GM21515 (cell line): ENCODE measurements around the gene PRTFDC1.
A peak's percentile ranks its signal among the peaks of the same experiment; 100 is the strongest.
"Not testable (repeated sequence)": the region's sequence is repeated elsewhere in the genome, so short reads cannot be mapped to it uniquely, and the experiment has no call there.

ENCODE experiments used
- ATAC-seq: cut with Tn5 transposase; IDR thresholded peaks from one replicate; pipeline ENCODE4 v1.9.1; 2021; ENCODE audit not compliant: unreplicated experiment

PRTFDC1 gene

DNA sequence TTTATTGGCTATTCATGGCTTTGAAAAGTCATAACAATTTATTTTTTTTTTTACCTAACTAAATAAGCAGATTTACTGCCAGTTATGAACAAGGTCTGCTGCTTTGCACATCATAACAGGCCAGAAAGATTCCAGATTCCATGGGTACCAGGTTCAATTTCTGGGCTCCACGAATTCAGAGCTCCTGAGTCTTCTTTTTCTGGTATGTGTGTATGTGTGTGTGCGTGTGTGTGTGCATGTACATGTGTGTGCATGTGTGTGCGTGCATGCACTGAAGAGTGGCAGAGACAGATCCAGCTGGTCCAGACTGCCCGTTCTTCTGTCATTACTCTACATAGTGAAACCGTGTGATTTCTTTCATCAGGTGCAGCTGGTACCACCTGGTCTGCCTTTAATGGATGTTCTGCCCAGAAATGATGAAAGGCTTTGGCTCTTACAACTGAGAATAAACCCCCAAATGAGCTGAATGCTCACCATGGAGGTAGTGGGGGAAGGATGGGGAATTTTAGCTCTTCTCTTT is 14.6 kb upstream of the PRTFDC1 start:
- ATAC-seq: no peak

DNA sequence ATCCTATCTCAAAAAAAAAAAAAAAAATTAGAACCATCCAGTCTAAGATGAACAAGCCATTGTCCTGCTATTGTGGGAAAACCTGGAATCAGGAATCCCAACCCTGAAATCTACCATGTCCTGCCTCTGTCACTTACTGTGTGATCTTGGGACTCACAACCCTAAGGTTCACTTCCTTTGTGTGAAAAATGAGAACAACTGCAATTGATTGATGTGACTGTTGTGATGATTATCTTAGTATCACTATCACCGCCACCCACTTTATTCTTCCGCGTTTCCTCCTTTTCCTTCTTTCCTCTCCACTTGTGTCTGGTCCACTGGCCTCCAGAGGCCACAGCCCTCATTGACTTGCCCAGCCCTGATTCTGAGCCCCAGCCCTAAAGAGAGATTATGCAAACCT is 12.6 kb upstream of the PRTFDC1 start:
- no peak for ATAC-seq

DNA sequence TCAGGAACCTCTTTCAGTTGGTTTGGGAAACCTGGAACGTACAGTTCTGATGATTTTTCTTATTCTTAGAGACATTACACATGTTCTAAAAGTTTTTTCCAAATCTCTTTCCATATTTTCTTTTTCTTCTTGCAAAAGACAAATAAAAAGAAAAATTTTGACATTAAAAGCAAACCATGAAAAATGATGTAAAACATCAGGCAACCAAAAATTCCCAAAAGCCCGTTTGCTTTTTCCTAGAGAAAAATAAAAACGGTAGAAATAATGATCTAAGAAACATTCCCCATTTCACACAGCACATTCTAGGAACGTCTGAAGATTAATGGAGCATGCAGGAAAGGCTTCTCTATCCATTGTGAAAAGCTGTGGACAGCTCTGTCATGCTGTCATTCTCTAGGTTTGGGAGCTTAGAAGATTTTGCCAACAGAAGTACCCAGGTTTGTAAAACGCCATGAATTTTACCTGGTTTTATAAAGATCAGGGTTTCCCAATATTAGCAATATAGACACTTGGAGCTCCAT is 11.2 kb upstream of the PRTFDC1 start:
- no peak for ATAC-seq

DNA sequence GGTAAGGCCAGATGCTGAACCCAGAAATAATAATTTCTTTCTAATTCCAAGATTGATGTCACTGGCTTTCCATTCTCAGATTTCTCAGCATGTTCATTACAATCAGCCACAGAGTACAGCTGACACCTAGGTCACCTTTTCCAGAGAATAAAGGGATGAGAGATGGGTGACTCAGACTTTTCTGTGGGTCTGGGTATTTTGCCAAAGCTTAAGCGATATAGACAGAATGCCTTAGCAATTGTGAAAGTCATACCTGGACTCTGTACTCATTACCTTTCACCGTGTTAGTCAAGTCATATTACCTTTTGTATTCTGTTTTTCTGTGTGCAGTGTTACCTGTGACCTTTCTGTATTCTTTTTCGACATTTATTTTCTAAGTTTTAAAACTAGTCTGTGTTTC is 10.6 kb upstream of the PRTFDC1 start:
- no peak for ATAC-seq

DNA sequence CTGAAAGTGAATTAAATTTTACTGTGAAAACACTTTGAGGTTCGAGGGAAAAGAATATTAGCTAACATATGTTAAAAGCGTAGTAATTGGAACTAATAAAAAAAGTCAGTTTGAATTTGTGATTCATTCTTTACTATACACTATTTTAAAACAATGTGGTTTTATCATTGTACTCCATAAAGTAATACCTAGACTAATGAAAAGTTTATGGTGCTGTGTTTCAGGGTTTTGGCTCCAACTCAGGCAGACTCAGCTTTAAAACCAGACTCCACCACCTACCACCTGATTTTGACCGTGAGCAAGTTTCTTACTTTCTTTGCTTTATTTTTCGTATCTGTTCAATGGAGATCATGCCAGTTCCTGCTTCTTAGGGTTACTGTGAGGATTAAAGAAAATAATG is 9.2 kb upstream of the PRTFDC1 start:
- no peak for ATAC-seq

DNA sequence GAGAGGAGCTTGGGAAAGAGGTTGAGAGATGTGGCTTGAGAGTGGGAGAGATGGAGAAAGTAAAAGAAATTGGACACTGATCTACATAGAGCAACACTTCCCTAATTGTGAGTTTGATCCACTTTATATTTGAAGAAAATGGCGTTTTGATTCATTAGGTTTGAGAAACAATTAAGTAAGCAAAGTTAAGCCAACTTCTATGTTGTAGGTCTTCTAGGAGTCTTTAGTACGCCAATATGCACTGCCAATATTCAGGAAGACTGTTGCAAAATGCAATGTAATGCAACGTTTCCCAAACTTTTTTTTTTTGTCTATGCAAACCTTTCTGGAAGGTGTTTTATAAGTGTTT is 7.0 kb upstream of the PRTFDC1 start:
- ATAC-seq: no peak

DNA sequence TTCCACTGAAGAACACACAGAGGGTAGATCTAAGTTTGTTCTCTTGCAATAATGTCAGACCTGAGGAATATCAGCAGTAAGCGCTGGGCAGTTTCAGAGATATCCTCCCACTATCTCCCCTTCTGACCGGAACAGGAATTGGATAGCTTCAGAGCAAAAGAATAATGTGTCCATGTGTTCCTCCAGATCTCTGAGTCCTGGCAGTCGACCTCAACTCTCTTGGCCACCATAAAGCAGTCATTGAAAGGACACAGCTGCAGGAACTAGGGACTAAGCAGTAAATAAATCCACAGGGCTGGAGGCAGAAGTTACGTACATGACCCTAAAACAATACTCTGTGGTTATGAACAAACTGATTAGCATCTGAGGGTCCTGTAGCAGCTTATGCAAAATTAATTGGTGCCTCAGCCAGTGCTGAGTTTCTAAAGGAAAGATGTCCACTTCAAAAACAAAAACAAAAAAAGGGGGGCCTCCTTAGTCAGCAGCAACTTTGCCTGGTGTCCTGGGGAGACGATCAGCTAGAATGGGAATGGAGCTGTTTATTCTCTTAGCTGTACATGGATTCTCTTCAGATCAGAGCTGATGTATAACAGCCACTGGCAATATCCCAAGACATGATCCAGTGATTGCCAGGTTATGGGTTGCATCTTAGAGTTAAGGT is 6.4 kb upstream of the PRTFDC1 start:
- no peak for ATAC-seq

DNA sequence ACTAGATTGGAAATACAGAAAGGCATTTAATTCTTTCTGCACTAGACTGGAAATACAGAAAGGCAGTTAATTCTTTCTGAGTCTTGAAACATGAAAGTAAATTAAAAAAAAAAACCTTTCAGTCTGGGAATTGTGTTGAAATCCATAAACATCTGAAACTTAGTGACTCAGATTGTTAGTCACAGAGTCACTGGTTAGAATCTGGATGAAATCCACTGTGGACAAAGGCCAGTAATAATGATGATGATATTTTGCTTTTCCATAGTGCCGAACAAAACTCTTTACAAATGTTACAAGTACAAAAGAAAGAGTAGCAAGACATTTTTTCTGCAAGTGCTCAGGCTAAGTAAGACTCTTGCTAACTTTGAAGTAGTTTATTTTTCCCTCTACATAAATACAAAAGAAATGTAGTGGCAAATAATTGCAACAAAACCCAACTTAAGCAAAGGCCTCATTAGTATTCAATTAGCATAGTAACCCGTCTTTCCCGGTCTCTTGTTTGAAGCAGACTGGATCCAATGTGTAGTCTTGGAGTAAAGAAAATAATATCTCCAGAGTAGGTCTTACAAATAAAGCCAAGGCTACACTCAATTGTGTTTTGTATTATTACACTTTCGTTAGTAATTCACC is 5.8 kb upstream of the PRTFDC1 start:
- ATAC-seq: no peak

DNA sequence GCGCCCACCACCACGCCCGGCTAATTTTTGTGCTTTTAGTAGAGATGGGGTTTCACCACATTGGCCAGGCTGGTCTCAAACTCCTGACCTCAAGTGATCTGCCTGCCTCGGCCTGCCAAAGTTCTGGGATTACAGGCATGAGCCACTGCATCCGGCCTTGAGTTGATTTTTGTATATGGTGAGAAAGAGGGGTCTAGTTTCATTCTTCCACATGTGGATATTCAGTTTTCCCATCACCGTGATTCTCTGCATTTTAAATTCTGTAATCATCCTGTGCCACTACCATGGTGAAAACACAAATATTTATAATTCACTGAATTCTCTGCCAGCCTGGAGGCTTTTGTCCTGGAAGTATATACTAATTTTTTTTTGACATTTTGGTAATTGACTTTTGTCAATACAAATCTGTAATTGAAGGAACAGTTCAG is 5.2 kb upstream of the PRTFDC1 start:
- not testable (repeated sequence) for ATAC-seq

DNA sequence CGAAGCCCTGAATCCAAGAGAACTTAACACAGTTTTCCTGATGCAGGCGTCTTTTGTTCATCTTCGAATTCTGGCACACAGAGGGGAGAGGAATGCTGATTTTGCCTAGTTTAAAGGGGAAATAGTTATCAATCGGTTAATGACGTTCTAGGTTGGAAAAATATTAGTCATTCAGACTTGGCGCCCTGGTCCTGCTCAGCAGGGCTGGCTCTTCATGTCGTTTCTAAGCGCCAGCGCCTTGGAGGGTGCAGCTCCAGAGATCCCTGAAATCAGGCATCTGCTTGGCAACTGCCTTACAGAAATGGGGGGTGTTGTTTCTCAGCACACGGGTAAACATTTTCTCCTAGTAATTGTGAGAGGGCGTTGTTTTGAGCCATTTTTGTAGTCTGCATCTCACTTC is 1.3 kb upstream of the PRTFDC1 start:
- ATAC-seq: no peak

DNA sequence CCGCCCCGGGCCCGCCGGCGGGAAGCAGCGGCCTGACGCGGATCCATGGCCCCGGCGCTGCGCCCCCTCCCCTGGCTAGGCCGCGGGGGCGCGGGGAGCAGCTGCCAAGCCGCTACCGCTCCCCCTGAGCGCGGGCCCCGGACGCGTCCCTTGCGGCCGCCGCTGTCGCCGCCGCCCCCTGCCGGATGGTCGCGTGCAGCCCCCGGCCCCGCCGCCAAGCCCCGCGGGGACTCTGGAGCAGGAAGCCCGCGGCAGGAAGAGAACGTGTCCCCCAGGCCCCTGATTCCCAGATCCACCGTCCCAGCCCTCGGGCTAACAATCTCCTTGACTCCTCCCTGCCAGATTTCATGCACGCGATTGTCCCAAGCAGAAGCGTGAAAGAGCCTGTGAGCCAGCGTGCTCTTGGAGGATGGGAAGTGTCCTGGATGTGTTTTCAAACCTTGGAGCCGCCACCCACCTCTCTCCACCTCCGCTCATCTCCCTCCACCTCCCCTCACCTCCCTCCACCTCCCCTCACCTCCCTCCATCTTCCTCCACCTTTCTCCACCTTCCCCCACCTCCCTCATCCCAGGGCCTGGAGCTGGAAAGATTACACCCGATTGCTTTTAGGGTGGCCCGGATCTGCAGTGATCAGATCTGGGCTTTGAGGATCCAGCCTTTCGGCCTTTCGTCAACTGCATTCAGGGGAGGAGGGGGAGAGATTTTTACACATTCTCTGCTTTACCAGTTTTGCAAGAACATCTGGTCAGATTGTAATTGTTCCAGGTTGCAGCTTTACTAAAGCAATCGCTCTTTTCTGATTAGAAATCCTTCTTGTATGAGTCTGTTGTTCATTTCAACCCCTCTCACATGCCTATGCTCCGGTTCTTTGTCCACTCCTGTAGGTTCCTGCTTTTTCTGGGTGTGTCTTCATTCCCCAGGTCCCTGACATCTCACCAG is 570 bp upstream of the PRTFDC1 start:
- ATAC-seq: peak; percentile 77

DNA sequence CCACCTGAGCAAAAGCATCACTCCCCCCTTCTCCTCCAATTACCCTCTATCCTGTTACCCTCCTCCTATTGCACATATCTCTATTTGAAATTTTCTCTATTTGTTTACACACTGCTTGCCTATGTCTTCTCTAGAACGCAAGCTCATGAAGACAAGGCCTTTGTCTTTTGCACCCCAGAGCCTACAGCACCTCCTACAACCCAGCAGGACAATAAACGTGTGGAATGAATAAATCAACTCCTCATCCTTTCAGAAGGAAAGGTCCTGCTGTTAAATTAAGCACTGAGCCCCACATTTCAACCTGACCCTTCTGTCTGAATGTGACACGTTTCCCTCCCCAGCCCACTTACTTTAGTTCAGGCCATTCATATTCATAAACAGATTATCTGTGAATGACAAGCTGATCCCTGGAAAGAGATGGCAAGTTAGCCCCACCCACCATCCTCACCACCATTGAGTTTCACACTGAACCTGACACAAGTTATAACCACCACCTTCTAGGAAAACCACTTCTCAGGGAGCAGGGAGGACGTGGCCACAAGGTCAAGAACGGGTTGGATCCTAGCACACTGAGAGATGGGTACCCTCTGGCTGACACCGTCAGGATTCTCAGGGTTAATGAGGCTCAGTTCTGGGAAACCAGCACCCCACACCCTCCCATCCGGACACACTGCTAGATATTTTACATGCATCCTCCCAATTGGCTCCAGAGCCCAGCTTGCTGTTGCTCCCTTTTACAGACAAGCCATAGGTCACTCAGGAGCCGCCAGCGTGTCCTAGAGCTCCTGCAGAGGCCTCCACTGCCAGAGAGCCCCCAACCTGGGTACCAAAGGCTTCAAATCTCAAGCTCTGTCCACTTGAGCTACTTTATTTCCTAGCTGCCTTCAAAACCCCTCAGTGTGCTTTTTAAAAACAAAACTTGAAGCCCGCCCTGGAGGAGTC is 934 bp downstream of the PRTFDC1 start:
- ATAC-seq: no peak

DNA sequence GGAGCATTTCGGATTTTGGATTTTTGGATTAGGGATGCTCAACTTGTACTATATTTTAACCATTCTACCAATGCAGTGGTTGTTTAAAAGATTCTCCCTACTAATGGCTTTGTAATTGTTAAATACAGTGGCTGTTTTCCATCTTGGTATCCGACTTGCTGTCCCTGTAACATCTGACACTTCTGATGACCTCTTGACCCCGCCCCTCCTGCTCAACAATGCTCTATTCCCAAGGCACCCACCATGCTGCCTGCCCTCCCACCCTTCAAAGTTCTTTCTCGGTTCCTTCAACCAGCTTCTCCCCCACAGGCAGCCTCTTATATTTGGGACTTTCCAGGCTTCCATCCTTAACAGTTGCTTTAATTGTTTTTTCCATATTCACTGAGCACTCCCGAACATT is 2.0 kb downstream of the PRTFDC1 start:
- ATAC-seq: no peak

DNA sequence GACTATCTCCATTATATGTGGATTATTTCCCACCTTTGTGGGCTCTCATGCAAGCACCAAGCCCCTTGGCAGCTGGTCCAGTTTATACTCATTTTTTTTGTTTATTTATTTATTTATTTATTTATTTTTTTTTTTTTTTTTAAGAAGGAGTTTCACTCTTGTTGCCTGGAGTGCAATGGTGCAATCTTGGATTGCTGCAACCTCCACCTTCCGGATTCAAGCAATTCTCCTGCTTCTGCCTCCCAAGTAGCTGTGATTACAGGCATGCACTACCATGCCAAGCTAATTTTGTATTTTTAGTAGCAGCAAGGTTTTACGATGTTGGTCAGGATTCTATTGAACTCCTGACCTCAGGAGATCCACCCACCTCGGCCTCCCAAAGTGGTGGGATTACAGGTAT is 2.8 kb downstream of the PRTFDC1 start:
- no peak for ATAC-seq

DNA sequence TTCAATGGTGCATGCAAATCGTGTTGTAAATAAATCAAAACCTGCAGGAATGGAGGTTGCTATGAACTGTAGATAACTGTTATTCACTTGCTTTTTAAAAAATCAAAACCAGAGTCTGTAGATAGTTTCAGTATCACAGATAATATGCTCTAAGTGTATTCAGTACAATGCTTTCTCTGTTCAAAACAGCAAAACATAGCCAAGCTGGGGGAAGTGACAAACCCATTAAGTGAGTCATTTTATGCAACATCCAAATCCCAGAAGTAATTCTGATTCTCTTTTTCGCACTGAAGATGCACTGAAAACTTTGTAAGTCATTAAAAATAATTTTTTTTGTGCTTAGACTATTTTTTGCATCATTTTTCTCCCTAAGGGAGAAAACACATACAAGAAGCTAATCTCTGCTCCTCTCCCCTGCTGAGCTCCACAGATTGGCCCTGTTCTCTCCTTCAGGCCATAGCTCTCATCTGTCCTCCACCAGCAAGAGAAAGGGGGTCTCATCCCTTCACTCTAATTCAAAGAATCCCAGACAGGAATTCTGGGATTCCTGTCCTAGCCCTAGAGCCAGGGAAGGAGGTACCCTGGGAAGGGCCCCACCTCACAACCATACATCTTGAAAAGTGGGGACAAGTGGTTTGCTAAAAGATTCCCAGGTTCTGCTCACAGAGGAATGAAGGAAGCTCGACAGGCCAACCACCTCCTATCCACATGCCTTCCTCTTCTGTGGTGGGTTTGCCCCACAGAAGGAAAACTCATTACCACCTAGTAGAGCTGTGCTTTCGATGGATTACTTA is 4.9 kb downstream of the PRTFDC1 start:
- peak; percentile 72 for ATAC-seq

DNA sequence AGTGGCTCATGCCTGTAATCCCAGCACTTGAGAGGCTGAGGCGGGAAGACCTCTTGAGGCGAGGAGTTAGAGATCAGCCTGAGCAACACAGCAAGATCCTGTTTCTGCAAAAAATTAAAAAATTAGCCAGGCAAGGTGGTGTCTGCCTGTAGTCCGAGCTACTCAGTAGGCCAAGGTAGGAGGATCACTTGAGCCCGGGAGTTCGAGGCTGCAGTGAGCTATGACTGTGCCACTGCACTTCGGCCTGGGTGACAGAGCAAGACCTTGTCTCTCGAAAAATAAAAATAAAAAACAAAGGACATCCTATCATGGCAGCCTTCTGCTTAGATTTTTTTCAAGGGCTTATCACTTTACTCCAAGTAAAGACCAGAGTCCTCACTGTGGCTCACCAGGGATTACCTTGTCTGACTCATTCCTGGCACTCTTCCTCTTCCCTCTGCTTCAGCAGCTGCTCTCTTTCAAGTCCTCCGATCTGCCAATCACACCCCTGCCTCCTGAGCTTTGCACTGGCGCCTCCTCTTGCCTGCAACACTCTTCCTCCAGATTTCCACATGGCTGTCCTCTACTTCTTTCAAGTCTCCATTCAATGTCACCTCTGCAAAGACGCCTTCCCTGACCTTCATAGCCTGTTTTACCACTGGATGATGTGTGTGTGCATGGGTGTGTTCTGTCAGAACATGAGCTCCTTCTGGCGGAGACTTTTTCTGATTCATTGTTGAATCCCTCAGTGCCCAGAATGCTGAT is 7.7 kb downstream of the PRTFDC1 start:
- no peak for ATAC-seq

DNA sequence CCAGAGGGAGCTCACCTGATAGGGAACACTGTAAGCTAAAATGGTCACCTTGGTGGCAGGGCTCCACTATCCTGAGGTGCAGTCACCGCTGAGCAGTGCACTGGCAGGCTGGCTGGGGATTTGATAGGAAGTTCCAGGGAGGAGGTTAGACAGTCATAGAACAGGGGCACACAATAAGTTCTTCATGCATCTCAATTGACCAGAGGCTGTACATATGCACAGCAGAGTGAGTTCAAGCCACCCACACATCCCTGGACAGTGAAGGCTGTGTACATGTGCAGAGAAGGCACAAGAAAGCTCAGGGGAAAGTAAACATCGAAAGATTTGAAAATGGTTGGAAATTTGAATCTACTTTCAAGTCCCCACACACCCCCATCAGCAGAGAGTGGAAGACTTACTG is 13.9 kb downstream of the PRTFDC1 start:
- no peak for ATAC-seq

DNA sequence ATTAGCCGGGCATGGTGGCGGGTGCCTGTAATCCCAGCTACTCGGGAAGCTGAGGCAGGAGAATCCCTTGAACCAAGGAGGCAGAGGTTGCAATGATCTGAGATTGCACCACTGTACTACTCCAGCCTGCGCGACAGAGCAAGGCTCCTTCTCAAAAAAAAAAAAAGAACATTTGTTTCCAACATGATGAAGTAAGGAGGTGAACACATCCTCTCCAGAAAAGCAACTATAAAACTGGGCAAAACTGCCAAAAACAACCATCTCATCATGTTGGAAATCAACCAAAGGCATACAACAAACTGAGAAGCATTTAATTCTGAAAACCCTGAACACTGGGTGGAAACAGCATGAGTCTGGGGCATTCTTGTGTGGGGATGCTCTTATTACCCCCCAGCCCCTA is 14.3 kb downstream of the PRTFDC1 start:
- ATAC-seq: no peak
